Frontal cortex (tissue), 4 donors: ENCODE results near the gene GRPEL2. TPM values are rescaled to one million over a fixed set of nuclear protein-coding genes. Genes with fewer than 3 reads are reported as not detected.

Source experiments
- DNase-seq, 2 donors: peaks; one replicate each; pipeline ENCODE4 v3.0.0; 2012; ENCODE audit warnings: low spot score in 2 of 2
- FAIRE-seq: peaks from 2 replicates; lab custom pipeline; 2012; peaks lifted over from hg19 to GRCh38; lab: Jason Lieb, UNC
- total RNA-seq: library from RNA; depleted of rRNA; stranded (reverse); fragments of >200 nt; gene quantifications from one replicate; pipeline ENCODE4 v1.2.3, GENCODE V29; 2014
- donor health status: control.
- donor health status: control.
- donor health status: control.

The GRPEL2 gene, protein sequence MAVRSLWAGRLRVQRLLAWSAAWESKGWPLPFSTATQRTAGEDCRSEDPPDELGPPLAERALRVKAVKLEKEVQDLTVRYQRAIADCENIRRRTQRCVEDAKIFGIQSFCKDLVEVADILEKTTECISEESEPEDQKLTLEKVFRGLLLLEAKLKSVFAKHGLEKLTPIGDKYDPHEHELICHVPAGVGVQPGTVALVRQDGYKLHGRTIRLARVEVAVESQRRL
- 64.4 TPM for total RNA-seq

DNA sequence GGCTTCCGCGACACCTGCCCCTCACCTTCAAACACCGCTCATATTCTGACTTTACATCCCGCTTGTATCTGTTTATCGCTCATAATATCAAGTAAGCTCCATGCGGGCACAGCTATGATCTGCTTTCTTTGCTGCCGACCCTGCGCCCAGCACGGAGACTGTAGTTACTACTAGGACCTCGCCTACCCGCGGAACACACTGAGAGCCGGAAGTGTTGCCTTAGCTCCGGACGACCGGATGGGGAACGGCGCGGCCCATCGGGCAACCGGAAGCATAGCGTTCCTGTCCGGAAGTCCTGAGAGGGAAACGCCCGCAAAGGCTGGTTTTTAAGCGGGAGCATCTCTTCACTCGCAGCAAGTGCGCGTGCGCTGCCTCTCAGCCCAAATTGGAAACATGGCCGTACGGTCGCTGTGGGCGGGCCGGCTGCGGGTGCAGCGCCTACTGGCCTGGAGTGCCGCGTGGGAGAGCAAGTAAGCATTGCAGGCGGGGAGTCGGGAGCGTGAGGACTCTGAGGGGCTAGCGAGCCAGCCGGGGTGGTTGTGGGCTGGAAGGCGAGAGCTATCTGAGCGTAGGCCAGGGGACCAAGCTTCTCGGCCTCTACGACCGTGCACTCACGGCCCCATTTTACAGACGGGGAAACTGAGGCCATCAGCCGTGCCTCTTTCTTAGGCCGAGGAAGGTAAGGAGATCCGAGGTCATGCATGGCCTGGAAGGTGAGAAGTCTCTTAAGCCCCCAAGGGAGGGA lies at the start of gene GRPEL2:
Gene GRPEL2, plus strand, starts transcription at position 353 of the 745 bp plus-strand sequence. Its CDS starts 41 bp downstream, at position 394.
- FAIRE-seq (no peak), DNase-seq (peak; percentile 76 to 89)

DNA sequence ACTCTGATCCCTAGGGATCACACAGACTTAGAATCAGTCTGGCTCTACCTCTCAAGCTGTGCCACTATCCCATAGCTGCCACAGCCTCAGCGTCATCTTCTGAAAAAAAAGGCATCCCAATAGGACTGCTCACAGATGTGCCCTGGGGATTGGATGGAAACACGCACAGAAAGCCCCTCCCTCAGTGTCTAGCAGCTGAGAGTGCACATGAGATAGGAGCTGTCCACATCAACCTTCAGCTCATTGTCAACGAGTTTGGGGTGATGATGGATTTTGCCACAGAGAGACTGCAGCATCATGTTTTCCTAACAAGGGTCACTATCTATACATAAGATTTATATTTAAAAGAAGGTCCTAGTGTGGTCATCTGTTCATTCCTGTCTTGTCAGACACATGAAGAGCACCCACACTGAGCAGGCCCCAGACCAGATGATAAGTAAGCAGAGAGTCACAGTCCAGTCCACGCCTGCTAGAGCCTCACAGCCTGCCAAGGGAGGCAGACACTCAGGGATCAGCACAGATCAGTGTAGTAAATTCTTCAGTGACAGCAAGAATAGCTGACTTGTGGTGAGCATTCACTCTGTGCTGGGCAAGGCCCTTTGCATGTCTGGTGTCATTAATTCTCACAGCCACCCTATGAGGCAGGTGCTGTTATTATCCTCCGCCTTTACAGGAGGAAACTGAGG lies 47.8 kb upstream of the GRPEL2 start:
- FAIRE-seq (no peak), DNase-seq (no peak)

DNA sequence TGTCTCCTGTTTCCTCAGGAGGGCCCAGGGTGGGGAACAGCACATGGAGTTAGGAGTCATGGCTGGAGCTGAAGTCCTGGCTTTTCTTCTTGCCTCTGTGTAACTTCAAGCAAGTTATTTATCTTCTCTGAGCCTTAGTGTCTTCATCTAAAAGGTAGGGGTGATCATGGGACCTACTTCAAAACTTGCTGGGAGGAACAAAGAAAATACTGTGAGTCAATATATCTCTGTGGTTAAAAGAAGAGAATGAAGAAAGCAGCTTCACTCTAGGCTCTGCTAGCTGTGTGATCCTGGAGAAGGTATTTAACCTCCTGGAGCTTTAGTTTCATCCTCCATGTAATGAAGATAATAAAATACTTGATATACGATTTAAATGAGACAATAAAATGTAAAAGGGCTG lies 47.1 kb upstream of the GRPEL2 start:
- DNase-seq (no peak), FAIRE-seq (no peak)

DNA sequence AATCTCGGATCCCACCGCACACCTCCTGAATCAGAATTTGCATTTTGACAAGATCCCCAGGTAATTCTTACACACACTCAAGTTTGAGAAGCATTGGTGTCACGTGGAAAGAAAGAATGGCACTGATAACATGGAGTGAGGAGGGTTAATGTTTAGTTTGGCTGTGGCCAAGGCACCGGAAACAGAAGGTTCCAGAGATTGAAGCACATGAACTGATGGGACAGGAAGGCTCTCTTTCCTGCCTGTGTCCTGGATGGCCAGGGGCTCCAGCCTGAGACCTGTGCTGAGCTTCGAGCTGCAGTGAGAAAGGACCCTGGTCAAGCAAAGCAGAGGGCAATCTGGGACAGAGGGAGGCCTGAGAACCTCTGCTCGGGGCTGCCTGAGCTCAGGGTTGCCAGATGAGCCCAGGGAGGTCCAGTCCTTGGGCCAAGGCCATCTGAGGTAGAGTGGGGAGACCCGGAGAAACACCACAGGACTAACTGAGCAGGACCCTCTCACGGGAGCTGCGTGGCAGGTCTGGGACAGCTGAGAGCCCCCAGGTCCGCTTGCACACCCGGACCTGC lies 46.4 kb upstream of the GRPEL2 start:
- FAIRE-seq, result no peak
- no peak for DNase-seq

DNA sequence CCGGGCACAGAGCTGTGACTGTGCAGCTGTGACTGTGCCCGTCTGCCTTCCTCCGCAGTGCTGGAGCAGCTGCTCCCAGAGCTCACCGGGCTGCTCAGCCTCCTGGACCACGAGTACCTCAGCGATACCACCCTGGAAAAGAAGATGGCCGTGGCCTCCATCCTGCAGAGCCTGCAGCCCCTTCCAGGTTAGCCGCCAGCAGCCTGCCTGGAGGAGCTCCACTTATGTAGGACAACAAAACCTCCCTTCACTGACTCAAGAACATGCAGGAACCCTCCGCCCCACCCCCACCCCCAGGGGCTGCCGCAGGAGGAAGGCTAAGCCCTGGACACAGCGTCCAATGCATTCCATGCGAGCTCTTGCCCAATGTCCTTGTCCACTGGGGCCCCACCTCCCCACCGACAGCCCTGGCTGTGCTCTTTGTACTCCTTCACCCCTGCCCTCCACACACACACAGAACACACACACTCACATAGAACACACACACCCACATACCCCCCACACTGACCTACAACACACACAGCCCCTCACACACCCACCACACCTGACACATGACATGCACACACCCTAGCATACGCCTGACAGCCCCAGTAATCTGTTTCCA lies 45.7 kb upstream of the GRPEL2 start:
- DNase-seq, result no peak
- FAIRE-seq, result no peak

DNA sequence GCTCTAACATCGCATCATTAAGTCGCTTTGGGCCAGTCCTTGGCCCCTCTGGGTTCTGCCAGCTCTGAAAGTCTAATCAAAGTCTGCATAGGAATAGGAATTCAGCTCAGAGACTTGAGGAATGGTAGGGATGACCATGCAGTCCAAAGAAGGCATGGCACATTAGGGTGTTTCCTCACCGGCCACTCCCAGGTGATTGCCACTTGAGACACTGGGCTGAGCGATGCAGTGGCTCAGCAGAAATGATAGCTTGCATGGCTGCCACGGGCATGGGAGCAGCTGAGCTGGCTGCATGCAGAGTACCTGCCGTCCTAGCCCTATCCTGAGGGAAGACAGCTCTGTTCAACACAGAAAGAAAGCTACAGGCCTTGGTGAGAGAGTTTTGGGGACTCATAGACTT lies 44.9 kb upstream of the GRPEL2 start:
- no peak for DNase-seq
- no peak for FAIRE-seq

DNA sequence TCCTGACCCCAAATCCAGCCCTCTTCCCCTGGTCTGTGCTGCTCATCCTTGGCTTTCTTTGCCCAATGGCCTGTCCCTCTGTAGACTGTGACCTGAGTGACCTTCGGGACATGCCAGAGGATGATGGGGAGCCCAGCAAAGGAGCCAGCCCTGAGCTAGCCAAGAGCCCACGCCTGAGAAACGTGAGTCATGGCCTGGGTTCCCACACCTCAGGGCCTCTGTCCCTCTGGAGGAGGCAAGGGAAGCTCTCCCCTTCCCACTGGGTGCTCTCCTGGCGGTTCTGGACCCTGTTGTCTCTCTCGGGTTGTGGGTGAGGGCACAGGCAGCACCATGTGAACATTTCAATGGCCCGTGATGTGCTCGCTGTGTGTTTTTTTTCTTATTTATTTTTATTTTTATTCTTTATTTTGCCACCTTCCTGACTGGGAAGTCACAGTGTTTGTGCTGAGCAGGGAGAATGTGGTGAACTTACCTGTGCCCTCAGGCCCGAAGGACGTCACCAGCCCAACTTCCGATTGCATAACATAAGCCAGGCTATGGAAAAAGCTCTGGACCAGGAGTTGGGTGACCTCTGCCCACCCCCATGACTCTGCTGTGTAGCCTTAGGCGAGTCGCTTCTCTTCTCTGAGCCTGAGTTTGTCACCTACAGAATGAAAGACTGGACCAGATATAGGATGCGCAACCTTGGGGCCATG lies 44.1 kb upstream of the GRPEL2 start:
- no peak for FAIRE-seq
- DNase-seq, result no peak

DNA sequence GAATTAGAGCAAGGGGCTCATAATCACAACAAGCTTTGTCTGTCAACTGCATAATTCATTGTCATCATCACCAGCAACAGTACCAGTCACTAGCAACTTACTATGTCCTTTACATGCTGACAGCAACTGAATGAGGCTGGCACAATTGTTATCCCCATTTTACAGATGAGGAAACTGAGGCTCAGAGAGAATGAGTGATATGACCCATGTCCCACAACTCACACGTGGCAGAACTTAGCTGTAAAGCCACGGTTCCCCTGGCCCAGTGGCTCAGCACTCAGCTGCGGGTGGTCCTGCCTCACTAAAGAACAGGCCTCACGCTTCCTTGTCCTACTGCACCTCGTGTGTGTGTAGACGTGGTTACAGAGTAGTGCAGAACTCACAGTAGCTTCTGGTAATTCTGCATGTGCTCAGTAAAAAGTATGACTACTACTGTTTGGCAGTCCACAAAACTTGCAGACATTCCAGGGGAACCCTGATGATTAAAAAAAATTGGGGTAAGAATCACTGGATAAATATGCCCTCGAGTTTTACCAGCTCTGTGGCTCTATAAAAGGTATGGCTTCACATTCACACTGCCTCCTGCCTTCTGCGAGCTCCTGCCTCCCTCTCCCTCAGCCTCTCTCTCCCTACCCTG lies 43.4 kb upstream of the GRPEL2 start:
- DNase-seq (no peak), FAIRE-seq (no peak)

DNA sequence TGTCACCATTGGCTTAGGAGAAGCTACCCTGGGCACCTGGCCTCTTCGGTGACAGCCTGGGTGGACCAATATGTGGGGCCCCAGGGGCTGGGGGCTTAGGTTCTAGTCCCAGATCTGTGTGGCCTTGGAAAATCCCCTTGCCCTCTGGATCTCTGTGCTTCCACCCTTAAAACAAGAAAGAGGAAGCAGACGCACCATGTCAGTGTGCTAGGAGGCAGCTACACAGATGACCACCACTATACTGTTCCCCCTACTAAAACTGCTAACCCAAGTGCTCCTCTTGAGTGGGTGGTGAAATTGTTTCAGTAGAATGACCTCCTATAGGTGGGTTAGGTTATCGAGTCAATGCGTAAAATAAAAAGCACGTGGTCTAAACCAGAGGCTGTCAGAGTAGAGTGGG lies 42.7 kb upstream of the GRPEL2 start:
- DNase-seq, result no peak
- no peak for FAIRE-seq

DNA sequence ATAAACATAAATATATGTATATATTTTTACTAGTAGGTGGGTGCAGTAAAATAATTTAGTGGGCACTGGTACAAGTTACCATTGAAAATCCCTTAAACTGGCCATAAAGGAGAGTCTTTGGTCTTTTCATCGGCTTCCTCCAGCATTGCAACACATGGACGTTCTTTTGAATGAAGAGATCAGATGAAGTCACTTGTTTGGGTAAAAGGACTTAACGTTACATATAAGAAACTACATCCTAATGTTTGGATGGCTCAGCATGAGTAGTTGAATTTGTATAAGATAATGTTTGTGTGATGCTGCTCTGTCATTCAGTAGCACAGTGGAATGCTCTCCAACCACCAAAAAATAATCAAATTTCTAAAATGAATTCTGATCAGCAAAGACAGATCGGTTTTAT lies 42.1 kb upstream of the GRPEL2 start:
- DNase-seq (no peak), FAIRE-seq (no peak)

DNA sequence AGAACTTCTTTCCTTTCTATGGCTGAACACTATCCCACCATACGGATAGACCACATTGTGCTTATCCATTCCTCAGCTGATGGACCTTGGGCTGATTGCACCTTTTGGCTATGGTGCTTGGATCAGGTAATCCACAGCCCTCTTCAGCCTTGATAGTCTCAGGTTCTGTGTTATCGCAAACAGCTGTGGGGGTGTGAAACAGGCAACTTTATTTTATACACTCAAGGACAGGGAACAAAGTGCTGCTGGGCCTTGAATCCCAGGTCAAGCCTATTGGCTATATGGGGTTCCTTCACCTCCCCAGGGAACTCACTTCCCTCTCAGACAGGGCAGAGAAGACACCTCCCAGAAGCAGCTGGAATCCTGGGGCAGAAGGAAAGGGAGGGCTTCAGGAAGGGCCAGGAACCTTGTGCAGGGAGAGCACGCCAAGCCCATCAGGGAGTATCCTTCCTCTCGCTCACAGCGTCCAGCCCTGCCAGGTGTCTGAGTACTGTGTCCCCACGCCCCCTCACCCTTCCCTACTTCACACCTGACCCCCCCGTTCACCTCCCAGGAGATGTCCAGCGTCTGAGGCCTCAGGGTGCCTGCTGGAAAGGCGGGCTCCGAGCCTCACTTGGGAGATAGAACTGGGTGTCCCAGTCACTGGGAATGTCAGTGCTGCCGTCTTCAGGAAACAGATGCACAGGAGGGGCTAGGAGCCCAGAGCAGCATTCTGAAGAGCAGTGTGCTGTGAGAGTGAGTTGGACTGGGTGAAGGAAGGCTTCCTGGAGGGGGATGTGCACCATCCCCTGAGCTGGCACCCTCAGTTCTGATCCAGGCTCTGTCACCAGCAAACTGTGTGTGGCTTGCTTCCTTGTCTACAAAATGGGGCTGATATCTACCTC lies 40.9 kb upstream of the GRPEL2 start:
- DNase-seq (no peak), FAIRE-seq (no peak)

DNA sequence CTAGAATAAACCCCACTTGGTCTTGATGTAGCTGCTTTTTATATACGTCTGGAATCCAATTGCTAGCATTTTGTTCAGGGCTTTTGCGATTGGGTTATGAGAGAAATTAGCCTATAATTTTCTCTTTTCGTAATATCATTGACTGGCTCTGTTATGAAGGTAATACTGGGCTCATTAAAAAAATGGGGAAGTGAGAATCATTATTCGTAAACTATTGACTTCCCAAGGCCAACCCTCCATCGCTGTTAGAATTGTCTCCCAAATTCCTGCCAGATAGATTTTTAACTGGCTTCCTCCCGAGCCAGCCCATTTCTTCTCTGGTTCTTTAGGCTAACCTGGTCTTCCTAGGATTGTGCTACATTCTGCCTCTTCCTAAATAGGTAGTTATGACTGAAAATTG lies 35.9 kb upstream of the GRPEL2 start:
- FAIRE-seq (no peak), DNase-seq (no peak)

DNA sequence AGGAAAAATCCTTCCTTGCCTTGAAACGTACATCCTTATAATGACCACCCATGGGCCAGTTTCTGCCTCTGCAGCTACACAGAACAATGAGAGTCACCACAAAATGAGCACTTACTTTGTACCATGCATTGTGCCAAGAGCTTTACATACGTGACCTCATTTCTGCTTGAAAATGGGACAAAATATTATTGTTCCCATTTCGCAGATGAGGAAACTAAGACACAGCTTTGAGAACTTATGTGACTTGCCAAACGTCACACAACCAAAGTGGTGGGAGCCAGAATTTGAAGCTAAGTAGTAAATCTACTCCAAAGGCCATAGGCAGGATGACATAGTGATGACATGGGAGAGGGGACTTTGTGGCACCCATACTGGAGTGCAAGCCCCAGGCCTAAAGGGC lies 34.8 kb upstream of the GRPEL2 start:
- FAIRE-seq (no peak), DNase-seq (no peak)

DNA sequence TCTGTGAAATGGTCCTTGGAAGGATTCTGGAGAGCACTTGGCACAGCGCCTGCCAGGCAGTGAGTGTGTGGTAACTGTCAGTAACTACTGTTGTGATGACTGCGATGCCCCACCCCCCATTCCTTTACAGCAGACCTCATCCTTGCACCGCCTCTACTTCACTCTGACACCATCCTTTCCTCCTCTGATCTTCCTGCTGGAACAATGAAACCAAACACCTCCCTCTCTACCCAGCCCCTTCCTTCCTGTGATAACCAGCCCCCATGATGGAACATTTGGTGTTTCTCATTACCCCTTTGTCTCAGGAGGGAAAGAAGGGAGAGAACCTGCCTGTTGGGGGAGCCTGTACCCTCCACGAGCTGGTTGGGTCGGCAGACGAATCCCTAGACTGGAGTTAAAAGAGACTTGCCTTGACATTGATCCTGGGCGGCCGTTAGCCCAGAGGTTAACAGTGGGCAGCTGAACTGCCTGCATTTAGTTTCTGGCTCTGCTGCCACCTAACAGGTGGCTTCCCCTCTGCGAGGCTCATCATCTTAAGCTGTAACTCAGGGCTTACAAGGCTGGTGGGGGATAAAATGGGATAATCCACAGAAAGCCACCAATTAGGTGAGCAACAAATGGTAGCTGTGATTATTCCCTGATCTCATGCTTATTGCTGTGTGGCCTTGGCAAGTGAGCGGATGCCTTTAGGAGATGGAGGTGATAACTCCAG lies 34.2 kb upstream of the GRPEL2 start:
- DNase-seq, result no peak
- no peak for FAIRE-seq

DNA sequence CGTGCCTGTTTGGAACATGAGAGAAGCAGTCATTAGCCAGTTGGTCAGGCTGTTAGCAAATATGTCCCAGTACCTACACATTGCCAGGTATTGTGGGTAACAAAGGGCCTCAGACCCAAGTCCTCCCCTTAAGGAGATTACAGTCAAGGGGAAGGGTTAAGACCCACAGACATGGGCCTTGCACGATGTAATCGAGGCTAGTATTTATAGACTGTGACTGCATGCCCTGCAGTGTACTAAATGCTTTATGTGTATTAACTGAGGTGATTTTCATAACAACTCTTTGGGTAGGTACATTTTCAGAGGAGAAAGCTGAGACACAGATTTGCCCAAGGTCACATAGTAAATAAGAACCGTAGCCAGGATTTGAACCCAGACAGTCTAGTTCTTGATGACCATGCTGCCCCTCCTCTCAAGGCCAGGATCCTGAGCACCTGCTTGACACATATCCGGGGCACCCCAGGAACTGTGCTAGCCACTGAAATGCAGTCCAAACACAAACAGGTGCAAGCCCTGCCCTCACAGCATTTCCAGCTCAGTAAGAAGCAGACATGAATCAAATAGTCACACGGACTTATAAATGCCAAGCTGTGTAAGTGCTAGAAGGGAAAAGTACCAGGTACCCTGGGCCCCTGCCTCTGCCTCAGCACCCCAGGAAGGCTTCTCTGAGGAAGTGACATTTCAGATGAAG lies 32.0 kb upstream of the GRPEL2 start:
- DNase-seq (no peak), FAIRE-seq (no peak)

DNA sequence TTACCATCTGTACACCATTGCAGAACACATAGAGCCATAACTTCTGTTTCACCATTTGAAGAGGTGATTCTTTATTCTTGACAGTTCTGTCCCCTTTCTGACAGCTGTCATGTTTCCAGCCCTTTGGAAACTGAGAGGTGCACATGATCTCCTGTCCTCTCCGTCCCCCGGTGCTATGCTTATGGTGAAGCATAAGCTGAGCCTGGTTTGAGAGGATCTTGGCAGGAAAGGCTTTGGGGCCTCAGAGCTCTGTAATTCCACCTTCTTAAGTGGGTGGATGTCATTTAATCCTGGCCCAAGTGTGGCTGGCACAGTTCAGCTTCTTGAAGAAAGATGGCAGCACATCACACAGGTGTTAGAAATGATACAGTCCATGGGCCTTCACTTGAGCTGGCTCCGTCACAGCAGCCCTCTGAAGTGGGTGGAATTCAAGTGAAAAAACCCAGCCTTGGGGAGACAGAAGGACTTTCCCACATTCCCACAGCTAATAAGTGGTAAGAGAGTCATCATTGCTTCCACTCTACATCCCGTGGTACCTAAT lies 30.7 kb upstream of the GRPEL2 start:
- FAIRE-seq (no peak), DNase-seq (no peak)

DNA sequence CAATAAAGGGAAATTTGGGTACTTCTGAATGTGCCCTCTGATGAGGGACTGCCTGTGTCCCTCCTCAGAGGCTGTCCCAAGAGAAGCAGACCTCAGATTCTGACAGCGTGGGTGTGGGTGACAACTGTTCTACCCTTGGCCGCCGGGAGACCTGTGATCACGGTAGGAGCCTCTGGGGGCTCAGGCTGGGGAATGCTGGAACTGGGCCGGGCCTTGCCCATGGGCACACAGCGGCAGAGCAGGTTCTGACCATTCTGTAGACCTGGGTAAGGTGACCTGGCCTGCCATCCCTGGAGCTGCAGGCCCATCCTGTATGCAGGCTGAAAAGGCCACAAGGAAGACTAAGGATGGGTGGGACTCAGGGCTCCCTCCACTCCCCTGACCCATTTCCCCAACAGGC lies 29.5 kb upstream of the GRPEL2 start:
- DNase-seq (no peak), FAIRE-seq (no peak)
